IPS-20b (cell line): Measurements from ENCODE around the gene TTYH3.

Source experiments
- H3K27ac ChIP-seq: one replicate; pipeline ENCODE4 v1.5.1; 2013; ENCODE audit warnings: low read length
- H3K27me3 ChIP-seq: 2 replicates; pipeline ENCODE4 v1.6.1; 2013; ENCODE audit warnings: mild to moderate bottlenecking, low read length, inconsistent platforms; ENCODE audit not compliant: insufficient read depth
- H3K36me3 ChIP-seq: 2 replicates; pipeline ENCODE4 v1.6.1; 2013; ENCODE audit warnings: low read depth, mild to moderate bottlenecking, inconsistent platforms, low read length, moderate library complexity; ENCODE audit not compliant: insufficient read depth
- H3K4me1 ChIP-seq: 2 replicates; pipeline ENCODE4 v1.6.1; 2013; ENCODE audit warnings: mild to moderate bottlenecking, control low read depth, inconsistent platforms, low read length, moderate library complexity; ENCODE audit not compliant: insufficient read depth
- H3K4me3 ChIP-seq: 2 replicates; pipeline ENCODE4 v1.5.1; 2013; ENCODE audit warnings: mild to moderate bottlenecking, low read length, inconsistent platforms
- H3K9ac ChIP-seq: 2 replicates; pipeline ENCODE4 v1.6.1; 2013; ENCODE audit warnings: low read depth, mild to moderate bottlenecking, inconsistent platforms, low read length, moderate library complexity
- H3K9me3 ChIP-seq: 2 replicates; pipeline ENCODE4 v1.6.1; 2013; ENCODE audit warnings: mild to moderate bottlenecking, low read depth, low read length, inconsistent platforms; ENCODE audit not compliant: insufficient read depth

The TTYH3 gene

DNA sequence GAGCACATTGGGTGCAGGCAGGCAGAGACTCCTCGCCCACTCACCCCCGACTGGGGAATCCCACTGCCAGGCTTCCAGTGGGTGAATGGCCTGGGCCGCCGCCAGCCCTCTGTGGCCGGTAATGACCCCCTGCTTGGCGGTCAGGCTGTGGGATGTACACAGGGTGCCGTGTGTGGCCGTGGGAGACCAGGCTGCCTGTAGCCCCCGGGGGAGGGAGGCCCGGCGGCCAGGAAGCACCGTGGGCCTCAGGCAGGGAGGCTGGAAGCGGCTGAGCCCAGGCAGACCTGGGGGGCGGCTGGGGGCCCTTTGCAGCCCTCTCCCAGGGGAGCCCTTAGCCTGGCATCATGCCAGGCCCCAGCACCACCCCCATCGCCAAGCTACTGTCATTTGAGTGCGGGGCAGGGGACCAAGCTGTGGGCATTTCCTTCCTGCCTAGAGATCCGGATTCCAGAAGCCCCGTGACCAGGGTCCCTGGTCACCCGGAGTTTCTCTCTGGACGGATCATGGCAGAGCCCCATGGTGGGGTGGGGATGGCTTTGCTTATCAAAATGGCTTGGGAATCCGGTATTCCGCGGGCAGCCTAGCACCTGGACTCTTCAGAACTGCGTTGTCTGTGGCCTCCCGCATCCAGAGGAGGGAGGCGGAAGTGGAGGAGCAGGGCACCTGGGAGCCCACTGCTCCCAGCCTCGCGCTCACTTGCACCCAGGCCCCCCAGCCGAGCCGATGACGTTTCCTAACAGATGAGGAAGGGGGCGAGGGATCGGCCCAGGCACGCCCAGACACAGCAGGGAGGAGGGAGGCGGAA is 1.1 kb downstream of the TTYH3 start:
- peak overlapping the region; percentile 85; the same call in 1 of the 2 replicates for H3K9ac ChIP-seq
- no peaks in the 10 kb centered on the region for H3K36me3 ChIP-seq
- H3K27me3 ChIP-seq: no peaks in the 10 kb centered on the region
- no peaks in the 10 kb centered on the region for H3K9me3 ChIP-seq
- H3K27ac ChIP-seq: peak overlapping the region; percentile 6
- peak overlapping the region; percentile 89 for H3K4me3 ChIP-seq
- peaks cover 5% of the 10 kb centered on the region; the same call in 1 of the 2 replicates for H3K4me1 ChIP-seq

DNA sequence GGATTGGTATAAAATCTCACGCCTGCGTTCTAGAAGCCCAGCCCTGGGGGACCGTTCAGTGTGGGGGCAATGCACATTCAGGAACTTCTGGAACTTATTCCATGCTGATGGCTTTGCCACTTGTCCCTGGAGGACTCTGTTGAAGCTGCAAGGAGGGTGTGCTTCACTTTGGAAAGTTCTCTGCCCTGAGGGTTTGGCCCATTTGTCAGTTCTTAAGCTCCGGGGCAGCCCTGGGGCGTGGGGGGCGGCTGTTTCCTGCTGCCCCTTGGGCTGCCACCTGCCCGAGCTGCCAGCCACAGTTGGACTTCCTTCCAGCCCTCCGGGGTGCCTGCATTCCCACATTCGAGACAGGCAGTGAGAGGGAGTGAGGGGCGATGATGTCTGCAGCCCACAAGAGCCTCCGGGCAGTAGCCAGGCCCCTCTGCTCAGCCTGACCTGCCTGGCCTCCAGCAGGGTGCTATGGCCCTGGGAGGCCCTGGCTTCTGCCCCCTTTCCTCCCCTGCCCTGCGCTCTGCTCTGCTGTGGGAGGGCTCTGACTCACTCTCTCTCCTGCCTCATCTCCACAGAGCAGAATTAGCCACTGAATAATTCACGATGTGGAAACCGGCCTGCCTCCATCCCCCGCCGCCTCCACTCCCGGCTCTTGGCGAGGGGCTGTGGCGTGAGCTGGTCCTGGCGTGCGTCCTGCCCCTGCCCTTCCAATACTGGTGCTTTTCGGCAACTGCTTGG is 1.9 kb downstream of the TTYH3 start:
- no peaks in the 10 kb centered on the region for H3K36me3 ChIP-seq
- peak overlapping the region; percentile 89; the same call in 1 of the 2 replicates for H3K4me3 ChIP-seq
- H3K27ac ChIP-seq: no peak overlapping the region
- peak overlapping the region; percentile 85; the same call in 1 of the 2 replicates for H3K9ac ChIP-seq
- H3K27me3 ChIP-seq: no peaks in the 10 kb centered on the region
- H3K4me1 ChIP-seq: peaks cover 5% of the 10 kb centered on the region; the same call in 1 of the 2 replicates
- H3K9me3 ChIP-seq: no peaks in the 10 kb centered on the region

DNA sequence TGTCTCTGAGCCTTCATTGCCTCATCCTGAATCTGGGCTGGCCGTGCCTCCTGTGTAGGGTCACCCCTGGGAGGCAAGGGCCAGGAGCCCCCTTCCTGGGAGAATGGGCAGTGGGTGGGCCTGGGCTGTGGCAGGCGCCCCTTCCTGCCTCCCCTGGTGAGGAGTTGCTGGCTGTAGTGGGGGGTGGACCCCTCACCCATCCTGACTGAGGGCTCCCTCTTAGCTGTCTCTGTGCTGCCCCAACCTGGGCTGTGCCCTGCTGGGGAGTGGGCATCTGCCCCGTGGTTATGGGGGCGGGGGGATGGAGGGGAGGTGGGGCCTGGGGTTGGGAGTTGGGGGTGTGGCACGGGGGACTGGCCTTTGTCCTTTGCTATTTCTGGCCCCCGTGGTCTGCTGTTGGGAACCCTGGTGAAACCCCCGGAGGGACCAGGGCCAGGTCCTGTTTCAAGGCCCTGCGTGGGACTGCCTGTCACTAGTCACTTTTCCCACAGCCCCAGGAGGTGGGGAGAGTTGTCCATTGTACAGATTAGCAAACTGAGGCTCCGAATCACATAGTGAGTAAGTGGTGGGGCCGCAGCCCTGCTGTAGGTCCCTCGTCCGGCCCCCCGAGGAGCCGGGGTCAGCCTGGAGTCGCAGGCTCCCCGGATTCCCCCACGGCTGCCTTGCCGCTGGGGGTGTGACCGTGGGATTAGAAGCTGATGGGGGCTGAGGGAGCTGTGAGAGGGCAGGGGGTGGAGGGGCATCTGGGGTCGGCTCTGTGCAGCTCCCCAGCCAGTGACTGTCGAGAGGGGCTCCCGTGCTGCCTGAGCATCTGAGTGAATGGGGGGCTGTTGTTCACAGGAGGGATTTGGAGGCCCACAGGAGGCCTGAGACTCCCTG is 2.7 kb downstream of the TTYH3 start:
- no peaks in the 10 kb centered on the region for H3K36me3 ChIP-seq
- no peak overlapping the region for H3K27ac ChIP-seq
- no peaks in the 10 kb centered on the region for H3K27me3 ChIP-seq
- H3K9ac ChIP-seq: peak overlapping the region; percentile 85; the same call in 1 of the 2 replicates
- H3K4me1 ChIP-seq: peaks cover 5% of the 10 kb centered on the region; the same call in 1 of the 2 replicates
- peak overlapping the region; percentile 89; the same call in 1 of the 2 replicates for H3K4me3 ChIP-seq
- no peaks in the 10 kb centered on the region for H3K9me3 ChIP-seq

DNA sequence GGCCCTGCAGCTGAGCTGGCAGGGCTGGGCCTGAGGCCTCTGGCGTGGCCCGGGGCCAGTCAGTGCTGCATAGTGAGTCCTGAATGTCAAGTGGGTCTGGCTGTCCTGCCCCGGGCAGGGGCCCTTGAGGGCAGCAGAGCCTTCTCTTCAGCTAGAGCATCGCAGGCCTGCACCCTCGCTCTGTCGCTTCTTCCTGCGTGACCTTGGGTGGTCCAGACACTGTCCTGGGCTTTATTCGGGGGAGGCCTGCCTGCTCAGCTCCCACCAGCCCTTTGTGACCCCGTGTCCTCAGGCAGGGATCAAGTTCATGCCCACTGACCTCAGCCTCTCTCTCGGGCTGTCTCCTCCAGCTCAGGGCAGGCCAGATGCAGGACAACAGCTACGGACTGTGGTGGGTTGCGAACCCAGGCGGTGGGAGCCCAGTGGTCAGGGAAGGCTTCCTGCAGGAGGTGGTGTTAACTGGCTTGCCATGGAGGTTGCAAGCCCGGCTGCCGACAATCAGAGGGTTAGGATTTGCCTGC is 3.4 kb downstream of the TTYH3 start:
- peaks cover 5% of the 10 kb centered on the region; the same call in 1 of the 2 replicates for H3K4me1 ChIP-seq
- no peaks in the 10 kb centered on the region for H3K9me3 ChIP-seq
- H3K27ac ChIP-seq: no peak overlapping the region
- H3K9ac ChIP-seq: no peak overlapping the region
- no peaks in the 10 kb centered on the region for H3K27me3 ChIP-seq
- H3K4me3 ChIP-seq: no peak overlapping the region
- no peaks in the 10 kb centered on the region for H3K36me3 ChIP-seq

DNA sequence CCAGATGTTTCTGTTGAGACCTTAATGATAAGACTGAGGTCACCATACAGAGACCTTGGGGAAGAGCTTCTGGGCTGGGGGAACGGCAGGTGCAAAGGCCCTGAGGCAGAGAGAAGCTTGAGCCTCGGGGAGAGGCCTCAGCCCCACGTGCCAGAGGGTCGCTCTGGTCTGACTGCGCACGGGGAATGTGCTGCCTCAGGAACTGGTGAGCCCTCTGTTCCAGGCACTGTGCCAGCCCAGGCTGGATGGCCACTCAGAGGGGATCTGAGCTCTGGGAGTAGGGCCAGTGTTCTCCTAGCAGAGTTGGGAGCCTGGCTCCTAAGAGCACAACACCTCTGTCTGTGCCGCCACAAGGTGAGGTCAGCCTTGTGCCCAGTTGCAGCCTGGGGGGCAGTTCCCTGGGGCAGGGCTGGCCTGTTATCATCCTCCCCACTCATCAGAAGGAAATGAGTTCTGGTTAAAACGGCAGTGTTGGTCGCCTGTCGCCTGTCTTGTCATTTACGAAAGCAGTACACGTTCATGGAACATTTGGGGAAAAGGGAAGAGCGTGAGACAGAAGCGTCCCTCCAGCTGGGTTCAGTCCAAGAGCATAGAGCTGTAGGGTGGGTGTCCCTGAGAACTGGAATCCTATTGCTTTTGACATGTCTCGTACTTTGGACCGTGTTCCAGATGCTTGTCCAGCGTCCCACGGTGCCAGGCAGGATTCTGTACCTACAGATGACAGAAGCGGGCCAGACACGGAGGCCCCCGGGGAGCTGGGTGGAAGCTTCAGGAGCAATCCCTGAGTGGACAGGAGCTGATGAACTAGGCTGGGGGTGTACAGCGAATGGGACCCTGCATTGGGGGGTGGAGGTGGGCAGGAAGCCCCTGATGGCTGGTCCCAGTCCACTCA is 4.3 kb downstream of the TTYH3 start:
- H3K9me3 ChIP-seq: no peaks in the 10 kb centered on the region
- H3K9ac ChIP-seq: no peak overlapping the region
- peaks cover 5% of the 10 kb centered on the region; the same call in 1 of the 2 replicates for H3K4me1 ChIP-seq
- H3K27ac ChIP-seq: no peak overlapping the region
- H3K27me3 ChIP-seq: no peaks in the 10 kb centered on the region
- no peak overlapping the region for H3K4me3 ChIP-seq
- H3K36me3 ChIP-seq: no peaks in the 10 kb centered on the region

DNA sequence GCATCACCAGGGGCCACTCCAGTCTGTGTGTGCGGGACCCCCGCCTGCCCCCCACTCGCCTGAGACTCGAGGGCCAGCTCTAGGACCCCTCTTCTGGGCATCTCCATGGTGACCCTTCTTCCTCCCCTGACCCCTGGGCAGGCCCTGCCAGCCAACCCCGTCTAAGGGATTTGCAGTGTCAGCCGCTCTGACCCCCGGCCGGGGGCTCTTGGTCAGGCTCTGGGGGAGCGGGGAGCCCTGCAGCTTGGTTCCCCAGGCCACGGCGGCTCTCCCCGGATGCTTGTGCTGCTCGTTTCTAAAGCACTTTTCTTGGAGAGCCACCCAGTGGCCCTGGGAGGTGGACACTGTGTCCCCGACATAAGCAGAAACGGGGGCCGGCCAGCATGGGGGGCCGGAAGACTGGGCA is 5.3 kb downstream of the TTYH3 start:
- Histone ChIP-seq H3K27me3 (no peaks in the 10 kb centered on the region), H3K4me3 (no peak overlapping the region), H3K36me3 (no peaks in the 10 kb centered on the region), H3K9ac (no peak overlapping the region), H3K4me1 (peaks cover 8% of the 10 kb centered on the region; the same call in 1 of the 2 replicates), H3K9me3 (no peaks in the 10 kb centered on the region), H3K27ac (no peak overlapping the region)

DNA sequence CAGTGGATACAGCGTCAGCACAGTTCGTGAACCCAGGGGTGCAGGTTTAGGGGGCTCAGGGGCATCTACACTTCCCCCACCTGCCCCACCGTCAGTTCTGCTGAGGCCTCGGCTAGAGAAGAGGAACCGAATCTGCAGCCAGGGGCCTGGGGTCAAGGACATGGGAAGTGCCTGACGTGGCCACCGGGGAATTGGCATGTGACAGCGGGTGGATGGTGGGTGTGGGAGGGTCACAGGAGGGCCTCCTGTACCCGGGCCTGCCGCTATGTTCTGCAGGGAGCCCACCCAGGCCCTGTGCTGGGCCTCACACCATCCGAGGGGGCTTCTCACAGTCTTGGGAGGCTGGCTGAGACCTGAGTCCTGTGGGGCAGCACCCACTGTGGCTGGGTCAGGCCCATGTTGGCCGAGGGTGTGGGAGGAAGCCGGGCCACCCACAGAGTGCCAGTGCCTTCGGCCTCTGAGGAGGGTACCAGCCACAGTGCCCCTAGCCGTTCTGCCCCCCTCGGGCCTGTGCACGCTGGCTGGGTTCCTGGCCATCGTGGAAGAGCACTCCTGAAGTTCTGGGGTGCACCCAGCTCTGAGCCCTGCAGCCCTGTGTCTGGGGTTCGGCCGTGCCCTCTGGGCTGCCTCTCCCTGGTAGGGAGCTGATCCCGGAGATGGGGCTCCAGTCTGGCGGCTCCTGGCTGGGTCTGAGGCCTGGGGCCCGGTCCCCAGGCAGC is 5.9 kb downstream of the TTYH3 start:
- H3K36me3 ChIP-seq: no peaks in the 10 kb centered on the region
- no peak overlapping the region for H3K9ac ChIP-seq
- no peaks in the 10 kb centered on the region for H3K27me3 ChIP-seq
- H3K4me3 ChIP-seq: no peak overlapping the region
- H3K4me1 ChIP-seq: peaks cover 8% of the 10 kb centered on the region; the same call in 1 of the 2 replicates
- H3K9me3 ChIP-seq: no peaks in the 10 kb centered on the region
- no peak overlapping the region for H3K27ac ChIP-seq

DNA sequence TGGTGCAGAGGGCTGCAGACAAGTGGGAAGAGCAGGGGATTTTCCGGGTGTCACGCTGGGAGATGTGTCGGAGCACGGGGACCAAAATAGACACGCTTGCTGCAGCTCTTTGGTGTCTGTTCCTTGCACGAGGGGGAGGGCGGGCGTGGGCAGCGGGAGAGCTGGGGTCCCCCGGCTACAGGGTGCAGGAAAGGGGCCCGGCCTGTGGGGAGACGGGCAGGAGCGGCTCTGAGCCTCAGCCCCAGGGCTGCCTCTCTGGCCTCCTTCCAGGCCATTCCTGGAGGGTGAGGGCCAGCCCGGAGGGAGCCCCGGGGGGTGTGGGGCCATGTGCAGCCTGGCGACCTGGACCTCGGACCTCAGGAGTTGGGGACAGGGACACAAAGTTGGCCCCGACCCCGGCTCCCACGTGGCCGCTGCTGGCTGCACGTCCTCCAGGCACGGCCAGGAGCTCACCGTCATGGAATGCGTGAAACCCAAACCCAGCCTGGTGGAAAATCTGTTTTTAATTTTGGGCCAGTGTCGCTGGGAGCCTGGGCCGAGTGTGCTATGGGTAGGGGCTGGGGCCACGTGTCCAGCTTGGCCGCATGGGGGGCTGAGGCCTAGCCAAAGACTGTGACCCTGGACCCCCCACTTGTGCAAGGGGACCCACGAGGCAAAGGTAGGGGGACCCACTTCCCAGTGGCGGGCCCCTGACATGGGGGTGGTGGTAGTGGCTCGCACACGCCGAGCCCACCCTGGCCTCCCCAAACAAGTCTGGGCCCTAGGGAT is 6.6 kb downstream of the TTYH3 start:
- no peaks in the 10 kb centered on the region for H3K27me3 ChIP-seq
- no peak overlapping the region for H3K9ac ChIP-seq
- H3K27ac ChIP-seq: no peak overlapping the region
- H3K36me3 ChIP-seq: no peaks in the 10 kb centered on the region
- H3K9me3 ChIP-seq: no peaks in the 10 kb centered on the region
- H3K4me1 ChIP-seq: peaks cover 8% of the 10 kb centered on the region; the same call in 1 of the 2 replicates
- H3K4me3 ChIP-seq: no peak overlapping the region

DNA sequence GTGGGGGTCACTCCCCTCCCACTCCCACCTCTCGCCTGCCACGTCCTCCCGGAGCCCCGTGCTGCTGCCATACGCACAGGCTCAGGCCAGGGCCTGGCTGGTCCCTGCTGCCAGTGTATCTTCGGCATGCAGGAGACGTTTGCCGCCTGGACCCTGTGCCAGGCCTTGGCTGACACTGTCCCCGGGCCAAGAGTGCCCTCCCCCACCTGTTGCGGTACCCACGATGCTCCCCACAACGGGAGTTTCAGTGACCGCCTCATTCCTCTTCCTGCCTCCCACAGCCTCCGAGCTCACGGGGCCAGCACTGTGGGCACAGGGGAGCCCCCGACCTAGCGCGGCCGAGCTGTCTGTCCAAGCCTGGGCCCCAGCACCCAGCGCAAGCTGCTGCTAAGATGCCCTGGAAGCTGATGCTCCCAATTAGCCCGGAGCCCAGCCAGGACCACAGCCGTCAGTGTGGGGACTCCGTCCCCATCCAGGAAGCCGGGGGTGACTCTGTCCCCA is 7.4 kb downstream of the TTYH3 start:
- Histone ChIP-seq H3K27ac (no peak overlapping the region), H3K4me3 (no peak overlapping the region), H3K4me1 (peaks cover 3% of the 10 kb centered on the region; the same call in 1 of the 2 replicates), H3K27me3 (no peaks in the 10 kb centered on the region), H3K9me3 (no peaks in the 10 kb centered on the region), H3K9ac (no peak overlapping the region), H3K36me3 (no peaks in the 10 kb centered on the region)
